ENCODE data around the gene LMAN1L.

LMAN1L gene

DNA sequence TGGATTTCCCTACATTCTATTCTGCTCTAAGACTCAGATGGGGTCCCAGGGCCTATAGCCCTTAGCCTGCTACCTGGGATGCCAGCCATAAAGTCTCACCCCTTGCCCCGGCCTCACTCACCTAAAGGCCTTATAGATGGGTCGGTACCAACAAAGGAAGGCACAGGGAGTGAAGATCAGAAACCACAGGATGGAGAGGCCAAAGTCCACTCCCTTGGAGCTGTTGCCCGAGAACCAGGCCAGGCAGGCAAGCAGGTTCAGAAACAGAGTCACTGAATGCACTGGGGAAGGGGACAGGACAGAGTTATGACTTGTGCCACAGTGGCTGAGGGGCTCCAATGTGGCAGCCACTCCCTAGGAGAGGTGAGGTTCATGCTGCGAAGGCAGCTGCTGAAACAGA lies 37.8 kb downstream of the LMAN1L start:
- Histone ChIP-seq H3K4me1 (ENCODE audit: insufficient read depth, poor library complexity, severe bottlenecking) (no peaks in the 10 kb centered on the region), H3K4me3 (ENCODE audit: severe bottlenecking) (no peak overlapping the region), H3K27ac (ENCODE audit: poor library complexity, severe bottlenecking) (no peak overlapping the region), H3K9me3 (ENCODE audit: severe bottlenecking) (no peaks in the 10 kb centered on the region), H3K36me3 (ENCODE audit: low read depth) (peaks cover 66% of the 10 kb centered on the region), H3K27me3 (ENCODE audit: insufficient read depth, poor library complexity, severe bottlenecking) (no peaks in the 10 kb centered on the region)
- TF ChIP-seq, protein P1, sequence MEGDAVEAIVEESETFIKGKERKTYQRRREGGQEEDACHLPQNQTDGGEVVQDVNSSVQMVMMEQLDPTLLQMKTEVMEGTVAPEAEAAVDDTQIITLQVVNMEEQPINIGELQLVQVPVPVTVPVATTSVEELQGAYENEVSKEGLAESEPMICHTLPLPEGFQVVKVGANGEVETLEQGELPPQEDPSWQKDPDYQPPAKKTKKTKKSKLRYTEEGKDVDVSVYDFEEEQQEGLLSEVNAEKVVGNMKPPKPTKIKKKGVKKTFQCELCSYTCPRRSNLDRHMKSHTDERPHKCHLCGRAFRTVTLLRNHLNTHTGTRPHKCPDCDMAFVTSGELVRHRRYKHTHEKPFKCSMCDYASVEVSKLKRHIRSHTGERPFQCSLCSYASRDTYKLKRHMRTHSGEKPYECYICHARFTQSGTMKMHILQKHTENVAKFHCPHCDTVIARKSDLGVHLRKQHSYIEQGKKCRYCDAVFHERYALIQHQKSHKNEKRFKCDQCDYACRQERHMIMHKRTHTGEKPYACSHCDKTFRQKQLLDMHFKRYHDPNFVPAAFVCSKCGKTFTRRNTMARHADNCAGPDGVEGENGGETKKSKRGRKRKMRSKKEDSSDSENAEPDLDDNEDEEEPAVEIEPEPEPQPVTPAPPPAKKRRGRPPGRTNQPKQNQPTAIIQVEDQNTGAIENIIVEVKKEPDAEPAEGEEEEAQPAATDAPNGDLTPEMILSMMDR (IDR thresholded peaks at IDR 0.05; ENCODE audit: poor library complexity, severe bottlenecking): no peak
- DNase-seq (ENCODE audit: low spot score): no peak
- no peak for ATAC-seq (ENCODE audit: low read depth)

DNA sequence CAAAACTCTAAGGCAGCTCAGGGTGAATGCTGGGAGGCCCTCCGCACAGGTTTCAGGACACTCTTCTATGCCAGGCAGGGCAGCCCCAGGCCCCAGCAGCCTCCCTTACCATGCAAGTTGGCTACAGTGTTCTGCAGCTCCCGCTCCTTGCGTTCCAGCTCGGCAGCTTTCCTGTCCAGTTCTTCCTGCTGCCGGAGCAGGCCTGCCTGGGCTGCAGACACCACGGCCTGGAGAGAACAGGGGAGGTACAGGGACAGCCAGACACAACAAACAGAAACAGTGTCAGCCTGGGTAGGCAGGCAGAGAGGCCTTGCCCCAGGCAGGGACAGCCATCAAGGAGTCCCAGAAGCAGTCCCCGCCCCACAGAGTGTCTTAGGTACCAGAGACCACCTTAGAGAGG lies 39.3 kb downstream of the LMAN1L start:
- Histone ChIP-seq H3K9me3 (ENCODE audit: severe bottlenecking) (no peaks in the 10 kb centered on the region), H3K27ac (ENCODE audit: poor library complexity, severe bottlenecking) (no peak overlapping the region), H3K4me1 (ENCODE audit: insufficient read depth, poor library complexity, severe bottlenecking) (no peaks in the 10 kb centered on the region), H3K4me3 (ENCODE audit: severe bottlenecking) (no peak overlapping the region), H3K27me3 (ENCODE audit: insufficient read depth, poor library complexity, severe bottlenecking) (no peaks in the 10 kb centered on the region), H3K36me3 (ENCODE audit: low read depth) (peaks cover 69% of the 10 kb centered on the region)
- DNase-seq (ENCODE audit: low spot score) (no peak), ATAC-seq (ENCODE audit: low read depth) (no peak)
- TF ChIP-seq, protein P1 (IDR thresholded peaks at IDR 0.05; ENCODE audit: poor library complexity, severe bottlenecking): no peak

DNA sequence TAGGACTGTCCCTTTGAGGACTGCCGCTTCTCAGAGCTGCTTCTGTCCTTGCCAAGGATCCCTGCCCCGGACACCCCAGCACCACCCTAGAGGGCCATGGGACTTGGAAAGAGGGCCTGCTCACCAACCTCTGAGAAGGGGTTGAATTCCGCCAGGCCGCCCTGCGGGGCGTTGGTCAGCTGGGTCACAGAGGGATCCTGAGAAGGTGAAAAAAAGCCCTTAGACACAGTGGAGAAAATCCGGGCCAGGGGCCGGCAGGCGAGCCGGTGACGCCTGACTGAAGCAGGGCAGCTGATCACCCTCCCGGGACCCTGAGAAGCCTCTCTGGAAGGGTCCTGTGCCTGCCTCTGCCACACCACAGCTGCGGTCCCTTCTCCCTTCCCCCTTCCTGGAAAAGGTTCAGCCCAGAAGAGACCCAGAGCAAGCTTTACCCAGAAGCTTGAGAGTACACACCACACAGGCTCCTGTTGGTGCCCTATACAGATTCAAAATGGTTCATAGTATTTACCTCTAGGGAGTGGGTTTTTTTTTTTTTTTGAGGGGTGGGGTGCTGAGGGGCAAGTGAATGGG lies 41.9 kb downstream of the LMAN1L start:
- DNase-seq (ENCODE audit: low spot score) (no peak), ATAC-seq (ENCODE audit: low read depth) (no peak)
- H3K4me3 ChIP-seq (ENCODE audit: severe bottlenecking): no peak overlapping the region
- TF ChIP-seq, protein P1 (IDR thresholded peaks at IDR 0.05; ENCODE audit: poor library complexity, severe bottlenecking): no peak
- H3K9me3 ChIP-seq (ENCODE audit: severe bottlenecking): no peaks in the 10 kb centered on the region
- H3K27me3 ChIP-seq (ENCODE audit: insufficient read depth, poor library complexity, severe bottlenecking): no peaks in the 10 kb centered on the region
- H3K27ac ChIP-seq (ENCODE audit: poor library complexity, severe bottlenecking): no peak overlapping the region
- H3K4me1 ChIP-seq (ENCODE audit: insufficient read depth, poor library complexity, severe bottlenecking): no peaks in the 10 kb centered on the region
- H3K36me3 ChIP-seq (ENCODE audit: low read depth): peaks cover 57% of the 10 kb centered on the region

DNA sequence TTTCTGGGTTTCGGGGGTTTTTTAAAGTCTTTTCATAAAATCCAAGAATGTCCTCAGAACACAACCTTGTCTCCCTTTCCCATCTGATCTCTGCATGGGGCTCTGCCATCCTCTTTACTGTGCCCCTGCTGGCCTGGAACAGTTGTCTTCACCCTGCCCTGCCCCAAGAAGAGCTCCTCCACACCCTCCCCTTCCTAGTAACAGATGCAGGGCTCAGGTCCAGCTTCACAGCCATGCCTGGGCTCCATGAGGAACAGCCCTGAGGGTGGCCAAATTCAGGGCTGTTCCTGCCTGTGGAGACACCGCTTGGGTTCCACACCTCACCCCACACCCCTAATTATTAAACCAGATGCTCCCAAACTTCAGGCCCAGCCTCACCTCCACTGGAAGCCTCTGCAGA lies 43.2 kb downstream of the LMAN1L start:
- H3K9me3 ChIP-seq (ENCODE audit: severe bottlenecking): no peaks in the 10 kb centered on the region
- TF ChIP-seq, protein P1 (IDR thresholded peaks at IDR 0.05; ENCODE audit: poor library complexity, severe bottlenecking): no peak
- H3K27ac ChIP-seq (ENCODE audit: poor library complexity, severe bottlenecking): no peak overlapping the region
- no peaks in the 10 kb centered on the region for H3K27me3 ChIP-seq (ENCODE audit: insufficient read depth, poor library complexity, severe bottlenecking)
- H3K4me1 ChIP-seq (ENCODE audit: insufficient read depth, poor library complexity, severe bottlenecking): no peaks in the 10 kb centered on the region
- DNase-seq (ENCODE audit: low spot score): no peak
- peaks cover 44% of the 10 kb centered on the region for H3K36me3 ChIP-seq (ENCODE audit: low read depth)
- no peak overlapping the region for H3K4me3 ChIP-seq (ENCODE audit: severe bottlenecking)
- ATAC-seq (ENCODE audit: low read depth): no peak

DNA sequence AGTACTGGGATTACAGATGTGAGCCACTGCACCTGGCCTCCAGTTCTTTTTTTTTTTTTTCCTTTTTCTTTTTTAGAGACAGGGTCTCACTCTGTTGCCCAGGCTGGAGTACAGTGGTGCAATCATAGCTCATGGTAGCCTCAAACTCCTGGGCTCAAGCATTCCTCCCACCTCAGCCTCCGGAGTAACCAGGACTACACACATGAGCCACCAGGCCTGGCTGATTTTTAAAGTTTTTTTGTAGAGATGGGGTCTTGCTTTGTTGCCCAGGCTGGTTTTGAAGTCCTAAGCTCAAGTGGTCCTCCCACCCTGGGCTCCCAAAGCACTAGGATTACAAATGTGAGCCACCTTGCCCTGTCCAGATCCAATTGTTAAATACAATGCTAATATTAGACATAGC lies 43.9 kb downstream of the LMAN1L start:
- ATAC-seq (ENCODE audit: low read depth): no peak
- no peaks in the 10 kb centered on the region for H3K9me3 ChIP-seq (ENCODE audit: severe bottlenecking)
- peaks cover 37% of the 10 kb centered on the region for H3K36me3 ChIP-seq (ENCODE audit: low read depth)
- no peak overlapping the region for H3K4me3 ChIP-seq (ENCODE audit: severe bottlenecking)
- TF ChIP-seq, protein P1 (IDR thresholded peaks at IDR 0.05; ENCODE audit: poor library complexity, severe bottlenecking): no peak
- H3K27me3 ChIP-seq (ENCODE audit: insufficient read depth, poor library complexity, severe bottlenecking): no peaks in the 10 kb centered on the region
- no peak overlapping the region for H3K27ac ChIP-seq (ENCODE audit: poor library complexity, severe bottlenecking)
- no peaks in the 10 kb centered on the region for H3K4me1 ChIP-seq (ENCODE audit: insufficient read depth, poor library complexity, severe bottlenecking)
- no peak for DNase-seq (ENCODE audit: low spot score)

Data from RWPE2 (cell line).